ENCODE results near the gene N4BP2L2.

Gene N4BP2L2

DNA sequence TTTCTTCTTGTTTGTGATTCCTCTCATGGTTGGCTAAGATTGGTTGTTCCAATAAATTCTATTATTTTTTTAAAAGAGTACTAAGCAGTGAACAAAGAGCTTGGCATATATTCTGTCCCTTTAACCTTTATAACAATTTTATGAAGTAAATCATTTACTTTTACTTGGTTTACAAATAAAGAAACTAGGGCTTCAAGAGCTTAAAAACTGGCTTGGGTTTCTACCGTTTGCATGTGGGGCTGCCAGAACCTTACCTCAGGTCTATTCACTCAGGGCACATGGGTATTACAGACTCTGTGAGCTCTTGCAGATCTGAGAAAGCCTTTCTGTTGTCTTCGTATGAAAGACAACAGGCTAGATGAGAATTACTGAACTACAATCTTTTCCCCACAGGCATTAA lies 124.0 kb downstream of the N4BP2L2 start (continued):
- TF ChIP-seq ZFP3 (CRISPR knock-in tag; IDR thresholded peaks at IDR 0.05) (no peak), TCF4 (CRISPR knock-in tag; IDR thresholded peaks at IDR 0.05; ENCODE audit: borderline replicate concordance) (no peak), CSDC2 (CRISPR knock-in tag; IDR thresholded peaks at IDR 0.05) (no peak), OSR1 (CRISPR knock-in tag; IDR thresholded peaks at IDR 0.05) (no peak), ZC3H10 (CRISPR knock-in tag; IDR thresholded peaks at IDR 0.05) (no peak), ZNF565 (CRISPR knock-in tag; conservative IDR thresholded peaks at IDR 0.05; ENCODE audit: low read depth) (no peak)

DNA sequence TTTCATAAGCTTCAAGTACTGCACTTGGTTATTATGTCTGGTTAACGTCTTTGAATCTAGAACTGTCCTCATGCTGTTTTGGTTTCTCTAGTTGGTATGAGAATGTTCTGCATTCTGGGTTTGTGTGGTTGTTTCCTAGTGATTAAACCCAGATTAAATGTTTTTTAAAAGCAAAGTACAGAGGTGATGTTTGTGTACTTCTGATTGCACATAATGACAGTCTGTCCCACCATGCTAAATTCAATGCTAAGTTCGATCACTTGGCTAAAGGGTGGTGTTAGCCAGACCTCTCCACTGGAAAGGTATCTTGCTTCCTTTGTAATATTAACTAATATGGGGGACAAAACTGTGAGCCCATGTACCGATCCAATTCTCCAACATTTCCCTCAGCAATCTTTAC lies 125.3 kb downstream of the N4BP2L2 start:
- ATAC-seq: no peak
- TF ChIP-seq CSDC2 (CRISPR knock-in tag; IDR thresholded peaks at IDR 0.05) (no peak), ZC3H10 (CRISPR knock-in tag; IDR thresholded peaks at IDR 0.05) (no peak), ZNF8 (CRISPR knock-in tag; IDR thresholded peaks at IDR 0.05) (no peak), BACH2 (CRISPR knock-in tag; IDR thresholded peaks at IDR 0.05; ENCODE audit: borderline replicate concordance) (no peak), ESRRG (CRISPR knock-in tag; IDR thresholded peaks at IDR 0.05) (no peak)

DNA sequence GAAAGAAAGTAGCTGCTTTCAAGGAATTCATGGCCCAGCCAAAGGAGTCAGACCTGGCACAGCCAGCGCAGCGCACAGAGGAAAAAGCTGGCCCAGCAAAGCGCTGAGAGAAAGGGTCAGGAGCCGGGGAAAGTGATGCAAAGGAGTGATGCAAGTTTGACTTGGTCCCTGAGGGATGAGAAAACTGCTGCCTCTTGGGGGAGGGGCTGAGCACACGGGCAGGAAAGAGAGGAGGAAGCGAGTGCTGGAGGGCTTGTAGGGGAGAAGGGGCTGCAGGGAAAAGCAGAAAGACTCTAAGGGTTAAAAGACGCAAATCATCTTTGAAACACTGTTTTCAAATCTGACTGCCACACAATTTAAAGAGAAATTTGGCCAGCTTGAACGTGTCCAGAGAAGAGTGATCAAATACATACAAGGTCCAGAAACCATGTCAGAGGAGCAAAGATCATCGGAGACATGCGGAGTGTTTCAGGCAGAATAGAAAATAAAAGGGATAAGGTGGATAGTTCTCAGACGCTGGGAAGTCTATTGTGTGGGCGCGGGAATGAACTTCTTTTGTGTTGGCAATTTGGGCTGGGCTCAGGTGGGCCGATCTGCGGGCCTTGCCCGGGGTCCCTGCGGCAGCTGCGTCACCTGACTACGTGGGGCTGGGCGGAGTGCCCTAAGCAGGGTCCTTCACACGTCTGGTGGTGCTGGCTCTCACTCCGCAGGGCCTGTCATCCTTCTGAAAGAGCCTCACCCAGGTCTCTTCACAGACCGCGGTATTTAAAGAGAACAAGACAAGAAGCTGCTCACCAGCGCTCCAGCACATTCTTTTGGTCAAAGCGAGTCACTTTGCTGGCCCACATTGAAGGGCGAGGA lies 128.8 kb downstream of the N4BP2L2 start:
- ATAC-seq: no peak
- TF ChIP-seq SNAI2 (CRISPR knock-in tag; IDR thresholded peaks at IDR 0.05) (no peak), ZNF70 (CRISPR knock-in tag; IDR thresholded peaks at IDR 0.05) (no peak), RARB (CRISPR knock-in tag; IDR thresholded peaks at IDR 0.05) (no peak), ISL1 (CRISPR knock-in tag; IDR thresholded peaks at IDR 0.05) (no peak), ZNF565 (CRISPR knock-in tag; conservative IDR thresholded peaks at IDR 0.05; ENCODE audit: low read depth) (no peak), ZFP30 (CRISPR knock-in tag; IDR thresholded peaks at IDR 0.05) (no peak), ARNTL (CRISPR knock-in tag; IDR thresholded peaks at IDR 0.05; ENCODE audit: borderline replicate concordance, low read depth) (no peak), PPARA (CRISPR knock-in tag; IDR thresholded peaks at IDR 0.05; ENCODE audit: borderline replicate concordance) (no peak), TCF4 (CRISPR knock-in tag; IDR thresholded peaks at IDR 0.05; ENCODE audit: borderline replicate concordance) (no peak), ZC3H10 (CRISPR knock-in tag; IDR thresholded peaks at IDR 0.05) (no peak), TOX (CRISPR knock-in tag; IDR thresholded peaks at IDR 0.05; ENCODE audit: borderline replicate concordance) (no peak), CSDC2 (CRISPR knock-in tag; IDR thresholded peaks at IDR 0.05) (no peak), BACH2 (CRISPR knock-in tag; IDR thresholded peaks at IDR 0.05; ENCODE audit: borderline replicate concordance) (no peak), OSR1 (CRISPR knock-in tag; IDR thresholded peaks at IDR 0.05) (no peak)
- TF ChIP-seq, protein P1, sequence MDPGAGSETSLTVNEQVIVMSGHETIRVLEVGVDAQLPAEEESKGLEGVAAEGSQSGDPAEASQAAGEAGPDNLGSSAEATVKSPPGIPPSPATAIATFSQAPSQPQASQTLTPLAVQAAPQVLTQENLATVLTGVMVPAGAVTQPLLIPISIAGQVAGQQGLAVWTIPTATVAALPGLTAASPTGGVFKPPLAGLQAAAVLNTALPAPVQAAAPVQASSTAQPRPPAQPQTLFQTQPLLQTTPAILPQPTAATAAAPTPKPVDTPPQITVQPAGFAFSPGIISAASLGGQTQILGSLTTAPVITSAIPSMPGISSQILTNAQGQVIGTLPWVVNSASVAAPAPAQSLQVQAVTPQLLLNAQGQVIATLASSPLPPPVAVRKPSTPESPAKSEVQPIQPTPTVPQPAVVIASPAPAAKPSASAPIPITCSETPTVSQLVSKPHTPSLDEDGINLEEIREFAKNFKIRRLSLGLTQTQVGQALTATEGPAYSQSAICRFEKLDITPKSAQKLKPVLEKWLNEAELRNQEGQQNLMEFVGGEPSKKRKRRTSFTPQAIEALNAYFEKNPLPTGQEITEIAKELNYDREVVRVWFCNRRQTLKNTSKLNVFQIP (CRISPR knock-in tag; IDR thresholded peaks at IDR 0.05; ENCODE audit: borderline replicate concordance, low read depth): no peak
- TF ChIP-seq, protein P2, sequence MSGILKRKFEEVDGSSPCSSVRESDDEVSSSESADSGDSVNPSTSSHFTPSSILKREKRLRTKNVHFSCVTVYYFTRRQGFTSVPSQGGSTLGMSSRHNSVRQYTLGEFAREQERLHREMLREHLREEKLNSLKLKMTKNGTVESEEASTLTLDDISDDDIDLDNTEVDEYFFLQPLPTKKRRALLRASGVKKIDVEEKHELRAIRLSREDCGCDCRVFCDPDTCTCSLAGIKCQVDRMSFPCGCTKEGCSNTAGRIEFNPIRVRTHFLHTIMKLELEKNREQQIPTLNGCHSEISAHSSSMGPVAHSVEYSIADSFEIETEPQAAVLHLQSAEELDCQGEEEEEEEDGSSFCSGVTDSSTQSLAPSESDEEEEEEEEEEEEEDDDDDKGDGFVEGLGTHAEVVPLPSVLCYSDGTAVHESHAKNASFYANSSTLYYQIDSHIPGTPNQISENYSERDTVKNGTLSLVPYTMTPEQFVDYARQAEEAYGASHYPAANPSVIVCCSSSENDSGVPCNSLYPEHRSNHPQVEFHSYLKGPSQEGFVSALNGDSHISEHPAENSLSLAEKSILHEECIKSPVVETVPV (CRISPR knock-in tag; IDR thresholded peaks at IDR 0.05): no peak
- TF ChIP-seq, protein P3, sequence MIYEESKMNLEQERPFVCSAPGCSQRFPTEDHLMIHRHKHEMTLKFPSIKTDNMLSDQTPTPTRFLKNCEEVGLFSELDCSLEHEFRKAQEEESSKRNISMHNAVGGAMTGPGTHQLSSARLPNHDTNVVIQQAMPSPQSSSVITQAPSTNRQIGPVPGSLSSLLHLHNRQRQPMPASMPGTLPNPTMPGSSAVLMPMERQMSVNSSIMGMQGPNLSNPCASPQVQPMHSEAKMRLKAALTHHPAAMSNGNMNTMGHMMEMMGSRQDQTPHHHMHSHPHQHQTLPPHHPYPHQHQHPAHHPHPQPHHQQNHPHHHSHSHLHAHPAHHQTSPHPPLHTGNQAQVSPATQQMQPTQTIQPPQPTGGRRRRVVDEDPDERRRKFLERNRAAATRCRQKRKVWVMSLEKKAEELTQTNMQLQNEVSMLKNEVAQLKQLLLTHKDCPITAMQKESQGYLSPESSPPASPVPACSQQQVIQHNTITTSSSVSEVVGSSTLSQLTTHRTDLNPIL (CRISPR knock-in tag; IDR thresholded peaks at IDR 0.05; ENCODE audit: low read depth): no peak

DNA sequence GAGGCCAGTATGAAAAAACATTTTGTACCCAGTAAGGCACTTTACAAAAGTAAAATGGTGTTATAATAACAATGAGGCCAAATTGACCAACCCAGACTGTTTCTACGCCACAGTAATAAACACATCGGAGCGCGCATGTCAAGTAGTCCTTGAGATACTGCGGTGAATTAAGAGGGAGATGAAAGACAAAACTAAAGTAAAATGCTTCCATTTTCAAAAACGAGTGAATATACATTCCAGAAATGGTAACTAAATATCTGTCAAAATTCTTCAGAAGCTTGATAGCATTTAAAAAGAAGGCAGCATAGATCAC lies 129.6 kb downstream of the N4BP2L2 start:
- TF ChIP-seq ARNTL (CRISPR knock-in tag; IDR thresholded peaks at IDR 0.05; ENCODE audit: borderline replicate concordance, low read depth) (no peak), ISL1 (CRISPR knock-in tag; IDR thresholded peaks at IDR 0.05) (no peak), TCF4 (CRISPR knock-in tag; IDR thresholded peaks at IDR 0.05; ENCODE audit: borderline replicate concordance) (no peak), ZFP30 (CRISPR knock-in tag; IDR thresholded peaks at IDR 0.05) (no peak), PPARA (CRISPR knock-in tag; IDR thresholded peaks at IDR 0.05; ENCODE audit: borderline replicate concordance) (no peak), ESRRG (CRISPR knock-in tag; IDR thresholded peaks at IDR 0.05) (no peak), BACH2 (CRISPR knock-in tag; IDR thresholded peaks at IDR 0.05; ENCODE audit: borderline replicate concordance) (no peak), TOX (CRISPR knock-in tag; IDR thresholded peaks at IDR 0.05; ENCODE audit: borderline replicate concordance) (no peak), ZNF70 (CRISPR knock-in tag; IDR thresholded peaks at IDR 0.05) (no peak)
- TF ChIP-seq, protein P3 (CRISPR knock-in tag; IDR thresholded peaks at IDR 0.05; ENCODE audit: low read depth): no peak
- no peak for ATAC-seq
